ENCODE data around the gene RAC2.

- TF ChIP-seq EP300 (IDR thresholded peaks at IDR 0.05) (no peak), POLR2A (IDR thresholded peaks at IDR 0.05) (no peak)
- TF ChIP-seq, protein P1, sequence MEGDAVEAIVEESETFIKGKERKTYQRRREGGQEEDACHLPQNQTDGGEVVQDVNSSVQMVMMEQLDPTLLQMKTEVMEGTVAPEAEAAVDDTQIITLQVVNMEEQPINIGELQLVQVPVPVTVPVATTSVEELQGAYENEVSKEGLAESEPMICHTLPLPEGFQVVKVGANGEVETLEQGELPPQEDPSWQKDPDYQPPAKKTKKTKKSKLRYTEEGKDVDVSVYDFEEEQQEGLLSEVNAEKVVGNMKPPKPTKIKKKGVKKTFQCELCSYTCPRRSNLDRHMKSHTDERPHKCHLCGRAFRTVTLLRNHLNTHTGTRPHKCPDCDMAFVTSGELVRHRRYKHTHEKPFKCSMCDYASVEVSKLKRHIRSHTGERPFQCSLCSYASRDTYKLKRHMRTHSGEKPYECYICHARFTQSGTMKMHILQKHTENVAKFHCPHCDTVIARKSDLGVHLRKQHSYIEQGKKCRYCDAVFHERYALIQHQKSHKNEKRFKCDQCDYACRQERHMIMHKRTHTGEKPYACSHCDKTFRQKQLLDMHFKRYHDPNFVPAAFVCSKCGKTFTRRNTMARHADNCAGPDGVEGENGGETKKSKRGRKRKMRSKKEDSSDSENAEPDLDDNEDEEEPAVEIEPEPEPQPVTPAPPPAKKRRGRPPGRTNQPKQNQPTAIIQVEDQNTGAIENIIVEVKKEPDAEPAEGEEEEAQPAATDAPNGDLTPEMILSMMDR (IDR thresholded peaks at IDR 0.05) = no peak
Observed at GRCh38 chr22:37207981-37208380, 36.1 kb downstream of the RAC2 start.
